ENCODE data around the gene MYH15. TPM values are rescaled to one million over a fixed set of nuclear protein-coding genes. Genes with fewer than 3 reads are reported as not detected.

The MYH15 gene
- total RNA-seq, 2 experiments from 2014 or later = 0.46 to 0.57 TPM

DNA sequence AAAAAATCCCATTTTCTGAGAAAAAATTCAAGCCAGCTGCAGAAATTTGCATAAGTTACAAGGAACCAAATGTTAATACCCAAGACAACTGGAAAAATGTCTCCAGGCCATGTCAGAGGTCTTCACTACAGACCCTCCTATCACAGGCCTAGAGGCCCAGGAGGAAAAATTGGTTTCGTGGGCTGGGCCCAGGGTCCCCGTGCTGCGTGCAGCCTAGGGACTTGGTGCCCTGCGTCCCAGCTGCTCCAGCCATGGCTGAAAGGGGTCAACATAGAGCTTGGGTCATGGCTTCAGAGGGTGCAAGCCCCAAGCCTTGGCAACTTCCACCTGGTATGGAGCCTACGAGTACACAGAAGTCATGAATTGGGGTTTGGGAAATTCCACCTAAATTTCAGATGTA, 78.0 kb downstream of the MYH15 start:
- H3K9me2 ChIP-seq (ENCODE audit: insufficient read depth, low read length) = no peaks in the 10 kb centered on the region
- no peaks in the 10 kb centered on the region for H3K4me1 ChIP-seq (ENCODE audit: insufficient read depth, low read length, poor library complexity, severe bottlenecking)
- intact Hi-C loops (cut with micrococcal nuclease; ENCODE audit: unreplicated experiment) = no loop called here
- no peak overlapping the region for H3K4me3 ChIP-seq (ENCODE audit: low read depth, low read length, poor library complexity, severe bottlenecking)
- BruUV-seq (replicated peaks) = no TSS peak
- H3K36me3 ChIP-seq (ENCODE audit: insufficient read depth, low read length) = no peaks in the 10 kb centered on the region
- no peak overlapping the region for H2AFZ ChIP-seq (ENCODE audit: low read length)
- CTCF ChIA-PET (ENCODE audit: unreplicated experiment) = no interaction called here
- H3K4me2 ChIP-seq (ENCODE audit: low read length) = no peak overlapping the region
- H3K27ac ChIP-seq (ENCODE audit: low read depth, low read length, poor library complexity, severe bottlenecking) = no peak overlapping the region
- no peaks in the 10 kb centered on the region for H3K9me3 ChIP-seq (ENCODE audit: low read length)
- TF ChIP-seq CTCF (conservative IDR thresholded peaks at IDR 0.05; ENCODE audit: low read length) (no peak), EZH2phosphoT487 (IDR thresholded peaks at IDR 0.05; ENCODE audit: borderline replicate concordance, low read depth, low read length) (no peak)
- H4K20me1 ChIP-seq (ENCODE audit: insufficient read depth, low read length) = no peaks in the 10 kb centered on the region
- DNase-seq (ENCODE audit: low spot score) = no peak
- POLR2A ChIA-PET = no interaction called here
- no peaks in the 10 kb centered on the region for H3K79me2 ChIP-seq (ENCODE audit: insufficient read depth, low read depth, low read length)

- intact Hi-C loops (cut with micrococcal nuclease; ENCODE audit: unreplicated experiment) = no loop called here
- Histone ChIP-seq H3K4me2 (ENCODE audit: low read length) (no peak overlapping the region), H3K4me3 (ENCODE audit: low read depth, low read length, poor library complexity, severe bottlenecking) (no peak overlapping the region), H3K79me2 (ENCODE audit: insufficient read depth, low read depth, low read length) (no peaks in the 10 kb centered on the region), H3K27ac (ENCODE audit: low read depth, low read length, poor library complexity, severe bottlenecking) (no peak overlapping the region), H3K9me2 (ENCODE audit: insufficient read depth, low read length) (no peaks in the 10 kb centered on the region), H3K4me1 (ENCODE audit: insufficient read depth, low read length, poor library complexity, severe bottlenecking) (no peaks in the 10 kb centered on the region), H4K20me1 (ENCODE audit: insufficient read depth, low read length) (no peaks in the 10 kb centered on the region), H3K9me3 (ENCODE audit: low read length) (no peaks in the 10 kb centered on the region), H2AFZ (ENCODE audit: low read length) (no peak overlapping the region), H3K36me3 (ENCODE audit: insufficient read depth, low read length) (no peaks in the 10 kb centered on the region)
- CTCF ChIA-PET (ENCODE audit: unreplicated experiment) = no interaction called here
- DNase-seq (ENCODE audit: low spot score) = no peak
- no peak for TF ChIP-seq CTCF (conservative IDR thresholded peaks at IDR 0.05; ENCODE audit: low read length)
- TF ChIP-seq EZH2phosphoT487 (IDR thresholded peaks at IDR 0.05; ENCODE audit: borderline replicate concordance, low read depth, low read length) = no peak
- no TSS peak for BruUV-seq (replicated peaks)
- POLR2A ChIA-PET = interaction anchor here (0.7 to 1.3 kb wide), 3 partner anchors 12 to 17 kb away, joined by 3 to 4 read pairs (median 3); no protein-coding TSS in a partner anchor
Measured at GRCh38 chr3:108430540-108430939, 79.9 kb downstream of the MYH15 start.

- no peak overlapping the region for H3K27ac ChIP-seq (ENCODE audit: low read depth, low read length, poor library complexity, severe bottlenecking)
- no peaks in the 10 kb centered on the region for H3K9me3 ChIP-seq (ENCODE audit: low read length)
- H2AFZ ChIP-seq (ENCODE audit: low read length) = no peak overlapping the region
- H3K79me2 ChIP-seq (ENCODE audit: insufficient read depth, low read depth, low read length) = no peaks in the 10 kb centered on the region
- no peak overlapping the region for H3K4me3 ChIP-seq (ENCODE audit: low read depth, low read length, poor library complexity, severe bottlenecking)
- CTCF ChIA-PET (ENCODE audit: unreplicated experiment) = no interaction called here
- no TSS peak for BruUV-seq (replicated peaks)
- no peaks in the 10 kb centered on the region for H3K36me3 ChIP-seq (ENCODE audit: insufficient read depth, low read length)
- POLR2A ChIA-PET = interaction anchor here (0.7 kb wide), 2 partner anchors 39 to 116 kb away, joined by 3 read pairs; no protein-coding TSS in a partner anchor
- H3K4me1 ChIP-seq (ENCODE audit: insufficient read depth, low read length, poor library complexity, severe bottlenecking) = no peaks in the 10 kb centered on the region
- no peaks in the 10 kb centered on the region for H3K9me2 ChIP-seq (ENCODE audit: insufficient read depth, low read length)
- TF ChIP-seq CTCF (conservative IDR thresholded peaks at IDR 0.05; ENCODE audit: low read length) = no peak
- TF ChIP-seq EZH2phosphoT487 (IDR thresholded peaks at IDR 0.05; ENCODE audit: borderline replicate concordance, low read depth, low read length) = no peak
- intact Hi-C loops (cut with micrococcal nuclease; ENCODE audit: unreplicated experiment) = no loop called here
- H3K4me2 ChIP-seq (ENCODE audit: low read length) = no peak overlapping the region
- no peak for DNase-seq (ENCODE audit: low spot score)
- H4K20me1 ChIP-seq (ENCODE audit: insufficient read depth, low read length) = no peaks in the 10 kb centered on the region
Measured at GRCh38 chr3:108428586-108428985, 81.8 kb downstream of the MYH15 start.

Data from OCI-LY7 (cell line).